K562 (cell line): ENCODE results near the gene SALL3. TPM values are rescaled to one million over a fixed set of nuclear protein-coding genes. Genes with fewer than 3 reads are reported as not detected.

Experiments
- ATAC-seq: fragments of 200-7000 bp; cut with Tn5 transposase; 3 replicates; pipeline ENCODE4 v1.9.1; 2020; ENCODE audit warnings: moderate library complexity
- BruUV-seq: library from RNA; stranded (reverse); fragments of 400-500 nt; replicated peaks from 2 replicates; lab custom pipeline; 2021; lab: Mats Ljungman, UMichigan
- CTCF ChIA-PET: fragments of 300-600 bp; formaldehyde crosslinking; extraction: SDS; loops from one replicate; lab custom pipeline; 2021; ENCODE audit warnings: low intra/inter-chr PET ratio; lab: Yijun Ruan, JAX
- POLR2A ChIA-PET: fragments of 300-600, 350-650 bp; sonication (Branson Sonifier 250); formaldehyde crosslinking; extraction: SDS; loops from one replicate; lab custom pipeline; 2021; ENCODE audit warnings: antibody characterized with exemption, inconsistent platforms; lab: Yijun Ruan, JAX
- DNase-seq, 4 experiments: peaks; one replicate each; pipeline versions ENCODE4 v3.0.0 to v3.0.0-alpha.2; 2011 to 2018; ENCODE audit warnings: low spot score in 3 of 4, mixed read lengths in 3 of 4; ENCODE audit errors: extremely low read depth in 1 of 4
- FAIRE-seq: peaks from 2 replicates; lab custom pipeline; 2011; peaks lifted over from hg19 to GRCh38; lab: Jason Lieb, UNC
- H2AFZ ChIP-seq: 2 replicates; pipeline ENCODE4 v1.6.0; 2011; ENCODE audit warnings: low read depth, low read length, control low read depth, inconsistent platforms
- H3K27ac ChIP-seq: fragments of 200-600 bp; 3 replicates; pipeline ENCODE4 v1.8.0; 2011; ENCODE audit warnings: low read depth, mild to moderate bottlenecking, control low read depth, inconsistent platforms, low read length, moderate library complexity, mixed read lengths; ENCODE audit errors: extremely low read depth
- H3K27me3 ChIP-seq, 2 experiments: fragments of 300-600 bp in 1 of 2; 2 replicates in 1 of 2; 3 replicates in 1 of 2; pipeline versions ENCODE4 v1.6.0 to v1.8.0; 2011; ENCODE audit warnings: inconsistent platforms in 2 of 2, low read length in 2 of 2, mild to moderate bottlenecking in 1 of 2, mixed read lengths in 1 of 2, moderate library complexity in 1 of 2; ENCODE audit not compliant: control insufficient read depth in 2 of 2, insufficient read depth in 2 of 2
- H3K36me3 ChIP-seq: fragments of 300-600 bp; 3 replicates; pipeline ENCODE4 v1.8.0; 2011; ENCODE audit warnings: mild to moderate bottlenecking, low read length, inconsistent platforms; ENCODE audit not compliant: control insufficient read depth, insufficient read depth
- H3K4me1 ChIP-seq, 2 experiments: fragments of 200-600 bp in 1 of 2; replicated peaks in 1 of 2; 2 replicates in 1 of 2; 3 replicates in 1 of 2; pipeline versions ENCODE4 v1.5.1 to v1.8.0; 2011; ENCODE audit warnings: inconsistent platforms in 2 of 2, low read length in 2 of 2, mild to moderate bottlenecking in 1 of 2, mixed read lengths in 1 of 2, moderate library complexity in 1 of 2; ENCODE audit not compliant: control insufficient read depth in 2 of 2, insufficient read depth in 2 of 2
- H3K4me2 ChIP-seq: 2 replicates; pipeline ENCODE4 v1.6.1; 2011; ENCODE audit warnings: low read length, control low read depth, inconsistent platforms, mixed read lengths; ENCODE audit not compliant: insufficient read depth
- H3K4me3 ChIP-seq: fragments of 200-600 bp; sonication (generic), shearing (Covaris generic); 2 replicates; pipeline ENCODE4 v1.5.1; 2016; ENCODE audit warnings: control low read depth, inconsistent platforms
- H3K79me2 ChIP-seq: fragments of 200-600 bp; 3 replicates; pipeline ENCODE4 v1.8.0; 2011; ENCODE audit warnings: low read length, inconsistent platforms; ENCODE audit not compliant: control insufficient read depth, insufficient read depth
- H3K9ac ChIP-seq, 2 experiments: 2 replicates each; pipeline versions ENCODE4 v1.6.0 to v1.6.1; 2011; ENCODE audit warnings: low read depth in 2 of 2, low read length in 2 of 2, control low read depth in 1 of 2, inconsistent platforms in 1 of 2, mild to moderate bottlenecking in 1 of 2, mixed read lengths in 1 of 2; ENCODE audit not compliant: insufficient read depth in 1 of 2
- H3K9me1 ChIP-seq: one replicate; pipeline ENCODE4 v1.6.0; 2011; ENCODE audit warnings: inconsistent platforms, mild to moderate bottlenecking, low read length, moderate library complexity; ENCODE audit not compliant: control insufficient read depth, insufficient read depth
- H3K9me3 ChIP-seq: replicated peaks from 2 replicates; pipeline ENCODE4 v1.5.1; 2011; ENCODE audit warnings: low read depth, low read length, inconsistent platforms; ENCODE audit not compliant: control insufficient read depth, insufficient read depth
- H4K20me1 ChIP-seq: replicated peaks from 2 replicates; pipeline ENCODE4 v1.6.1; 2011; ENCODE audit warnings: low read length, inconsistent platforms, mixed read lengths; ENCODE audit not compliant: control insufficient read depth, insufficient read depth
- ESRRA ChIP-seq: fragments of 450-650 bp; IDR thresholded peaks from 2 replicates; pipeline ENCODE4 v1.6.1; 2014; ENCODE audit warnings: low read depth, mild to moderate bottlenecking, moderate library complexity, borderline replicate concordance
- NELFE ChIP-seq: IDR thresholded peaks from 2 replicates; pipeline ENCODE4 v1.6.1; 2011; ENCODE audit warnings: mild to moderate bottlenecking; ENCODE audit not compliant: insufficient read depth, insufficient read length
- SP2 ChIP-seq: IDR thresholded peaks from 2 replicates; pipeline ENCODE4 v1.6.1; 2011; ENCODE audit warnings: mild to moderate bottlenecking, low read depth, low read length, moderate library complexity; ENCODE audit not compliant: poor library complexity, severe bottlenecking; ENCODE audit errors: extremely low read depth
- ZFX ChIP-seq: sonication (generic); formaldehyde crosslinking; IDR thresholded peaks from 2 replicates; pipeline ENCODE4 v1.8.0; 2022; ENCODE audit warnings: mild to moderate bottlenecking, missing genetic modification reagents, moderate library complexity
- ZNF134 ChIP-seq: fragments of 250-450 bp; sonication (Bioruptor Pico); conservative IDR thresholded peaks from 2 replicates; pipeline ENCODE4 v1.4.0; 2020
- ZNF512 ChIP-seq: IDR thresholded peaks from 2 replicates; pipeline ENCODE4 v1.6.1; 2016; ENCODE audit warnings: missing genetic modification characterization, missing compliant biosample characterization
- ZNF668 ChIP-seq: fragments of 250-450 bp; sonication (Bioruptor Pico); IDR thresholded peaks from 2 replicates; pipeline ENCODE4 v1.8.0; 2022; ENCODE audit warnings: mild to moderate bottlenecking, inconsistent platforms
- ZNF707 ChIP-seq: fragments of 250-450 bp; sonication (Bioruptor Pico); conservative IDR thresholded peaks from 2 replicates; pipeline ENCODE4 v1.8.0; 2022; ENCODE audit warnings: inconsistent platforms, mild to moderate bottlenecking, moderate library complexity
- WGBS: fragments of 100-300 bp; shearing (Covaris generic); methylation state at CpG from one replicate; pipeline ENCODE4 v1.1.6; 2016; ENCODE audit warnings: low coverage, mixed read lengths; ENCODE audit not compliant: insufficient coverage; ENCODE audit errors: missing lambda C conversion rate; 5-methylcytosine and 5-hydroxymethylcytosine counted together
- in situ Hi-C: fragments of 300-500 bp; cut with MboI; formaldehyde crosslinking; loops from 4 replicates; pipeline ENCODE4 v1.15.0; 2018; ENCODE audit warnings: inconsistent platforms, mixed read lengths
- intact Hi-C: fragments of 100-400 bp; cut with micrococcal nuclease; formaldehyde crosslinking; loops from 2 replicates; pipeline ENCODE4 v1.14.2; 2022
- polyA plus RNA-seq, 8 experiments: library from polyadenylated mRNA; depleted of rRNA in 4 of 8; stranded (reverse) in 5 of 8; unstranded in 3 of 8; fragments of >200 nt; fragmentation: Nextera tagmentation in 2 of 8; fragmentation: Illumina TruSeq in 1 of 8; extraction: Ambion mirVana in 2 of 8; extraction: Trizol in 1 of 8; gene quantifications; 2 replicates each; pipeline versions ENCODE4 v1.2.1 to v1.2.3, GENCODE V29; 2011 to 2014; ENCODE audit warnings: inconsistent platforms in 1 of 8, missing spikeins in 1 of 8
- total RNA-seq, 7 experiments: library from RNA; depleted of rRNA in 6 of 7; stranded (reverse); fragments of >200 nt in 6 of 7; fragmentation: Illumina TruSeq in 2 of 7; extraction: Trizol in 2 of 7; gene quantifications; 2 replicates each; pipeline versions ENCODE4 v1.2.1 to v1.2.3, GENCODE V29; 2011 to 2021; ENCODE audit warnings: low replicate concordance in 1 of 7
- TF ChIP-seq, protein P1 (sequence below): fragments of 450-650 bp; IDR thresholded peaks from 2 replicates; pipeline ENCODE4 v1.6.1; 2016; ENCODE audit warnings: mild to moderate bottlenecking, moderate library complexity

SALL3 gene
- total and polyA plus RNA-seq, 9 of the 15 experiments (the other 6 are each of a cell fraction or from before 2014, with no cell fraction given): not detected

- Histone ChIP-seq H3K27ac (no peak overlapping the region), H3K9me1 (no peaks in the 10 kb centered on the region), H3K4me2 (no peak overlapping the region), H3K4me1 (no peaks in the 10 kb centered on the region), H3K9me3 (no peaks in the 10 kb centered on the region), H2AFZ (no peak overlapping the region), H3K4me3 (no peak overlapping the region), H3K9ac (no peak overlapping the region), H3K79me2 (no peaks in the 10 kb centered on the region), H3K27me3 (peaks cover 3 to 41% of the 10 kb centered on the region in 2 experiments; a peak in 3 of 5 replicates), H3K36me3 (no peaks in the 10 kb centered on the region), H4K20me1 (no peaks in the 10 kb centered on the region)
- FAIRE-seq: no peak
- WGBS: 0% methylated on average over 11 of the region's 23 CpGs
- CTCF ChIA-PET: no interaction called here
- BruUV-seq: no TSS peak
- POLR2A ChIA-PET: no interaction called here
- no peak for DNase-seq
- intact Hi-C loops: no loop called here
- no peak for ATAC-seq
- in situ Hi-C loops: no loop called here
- TF ChIP-seq ZNF707 (CRISPR knock-in tag) (no peak), ZNF512 (tag) (no peak), ZFX (CRISPR knock-in tag) (no peak), ZNF134 (CRISPR knock-in tag) (no peak), NELFE (no peak), SP2 (no peak), ZNF668 (CRISPR knock-in tag) (no peak), ESRRA (no peak)
- TF ChIP-seq, protein P1, sequence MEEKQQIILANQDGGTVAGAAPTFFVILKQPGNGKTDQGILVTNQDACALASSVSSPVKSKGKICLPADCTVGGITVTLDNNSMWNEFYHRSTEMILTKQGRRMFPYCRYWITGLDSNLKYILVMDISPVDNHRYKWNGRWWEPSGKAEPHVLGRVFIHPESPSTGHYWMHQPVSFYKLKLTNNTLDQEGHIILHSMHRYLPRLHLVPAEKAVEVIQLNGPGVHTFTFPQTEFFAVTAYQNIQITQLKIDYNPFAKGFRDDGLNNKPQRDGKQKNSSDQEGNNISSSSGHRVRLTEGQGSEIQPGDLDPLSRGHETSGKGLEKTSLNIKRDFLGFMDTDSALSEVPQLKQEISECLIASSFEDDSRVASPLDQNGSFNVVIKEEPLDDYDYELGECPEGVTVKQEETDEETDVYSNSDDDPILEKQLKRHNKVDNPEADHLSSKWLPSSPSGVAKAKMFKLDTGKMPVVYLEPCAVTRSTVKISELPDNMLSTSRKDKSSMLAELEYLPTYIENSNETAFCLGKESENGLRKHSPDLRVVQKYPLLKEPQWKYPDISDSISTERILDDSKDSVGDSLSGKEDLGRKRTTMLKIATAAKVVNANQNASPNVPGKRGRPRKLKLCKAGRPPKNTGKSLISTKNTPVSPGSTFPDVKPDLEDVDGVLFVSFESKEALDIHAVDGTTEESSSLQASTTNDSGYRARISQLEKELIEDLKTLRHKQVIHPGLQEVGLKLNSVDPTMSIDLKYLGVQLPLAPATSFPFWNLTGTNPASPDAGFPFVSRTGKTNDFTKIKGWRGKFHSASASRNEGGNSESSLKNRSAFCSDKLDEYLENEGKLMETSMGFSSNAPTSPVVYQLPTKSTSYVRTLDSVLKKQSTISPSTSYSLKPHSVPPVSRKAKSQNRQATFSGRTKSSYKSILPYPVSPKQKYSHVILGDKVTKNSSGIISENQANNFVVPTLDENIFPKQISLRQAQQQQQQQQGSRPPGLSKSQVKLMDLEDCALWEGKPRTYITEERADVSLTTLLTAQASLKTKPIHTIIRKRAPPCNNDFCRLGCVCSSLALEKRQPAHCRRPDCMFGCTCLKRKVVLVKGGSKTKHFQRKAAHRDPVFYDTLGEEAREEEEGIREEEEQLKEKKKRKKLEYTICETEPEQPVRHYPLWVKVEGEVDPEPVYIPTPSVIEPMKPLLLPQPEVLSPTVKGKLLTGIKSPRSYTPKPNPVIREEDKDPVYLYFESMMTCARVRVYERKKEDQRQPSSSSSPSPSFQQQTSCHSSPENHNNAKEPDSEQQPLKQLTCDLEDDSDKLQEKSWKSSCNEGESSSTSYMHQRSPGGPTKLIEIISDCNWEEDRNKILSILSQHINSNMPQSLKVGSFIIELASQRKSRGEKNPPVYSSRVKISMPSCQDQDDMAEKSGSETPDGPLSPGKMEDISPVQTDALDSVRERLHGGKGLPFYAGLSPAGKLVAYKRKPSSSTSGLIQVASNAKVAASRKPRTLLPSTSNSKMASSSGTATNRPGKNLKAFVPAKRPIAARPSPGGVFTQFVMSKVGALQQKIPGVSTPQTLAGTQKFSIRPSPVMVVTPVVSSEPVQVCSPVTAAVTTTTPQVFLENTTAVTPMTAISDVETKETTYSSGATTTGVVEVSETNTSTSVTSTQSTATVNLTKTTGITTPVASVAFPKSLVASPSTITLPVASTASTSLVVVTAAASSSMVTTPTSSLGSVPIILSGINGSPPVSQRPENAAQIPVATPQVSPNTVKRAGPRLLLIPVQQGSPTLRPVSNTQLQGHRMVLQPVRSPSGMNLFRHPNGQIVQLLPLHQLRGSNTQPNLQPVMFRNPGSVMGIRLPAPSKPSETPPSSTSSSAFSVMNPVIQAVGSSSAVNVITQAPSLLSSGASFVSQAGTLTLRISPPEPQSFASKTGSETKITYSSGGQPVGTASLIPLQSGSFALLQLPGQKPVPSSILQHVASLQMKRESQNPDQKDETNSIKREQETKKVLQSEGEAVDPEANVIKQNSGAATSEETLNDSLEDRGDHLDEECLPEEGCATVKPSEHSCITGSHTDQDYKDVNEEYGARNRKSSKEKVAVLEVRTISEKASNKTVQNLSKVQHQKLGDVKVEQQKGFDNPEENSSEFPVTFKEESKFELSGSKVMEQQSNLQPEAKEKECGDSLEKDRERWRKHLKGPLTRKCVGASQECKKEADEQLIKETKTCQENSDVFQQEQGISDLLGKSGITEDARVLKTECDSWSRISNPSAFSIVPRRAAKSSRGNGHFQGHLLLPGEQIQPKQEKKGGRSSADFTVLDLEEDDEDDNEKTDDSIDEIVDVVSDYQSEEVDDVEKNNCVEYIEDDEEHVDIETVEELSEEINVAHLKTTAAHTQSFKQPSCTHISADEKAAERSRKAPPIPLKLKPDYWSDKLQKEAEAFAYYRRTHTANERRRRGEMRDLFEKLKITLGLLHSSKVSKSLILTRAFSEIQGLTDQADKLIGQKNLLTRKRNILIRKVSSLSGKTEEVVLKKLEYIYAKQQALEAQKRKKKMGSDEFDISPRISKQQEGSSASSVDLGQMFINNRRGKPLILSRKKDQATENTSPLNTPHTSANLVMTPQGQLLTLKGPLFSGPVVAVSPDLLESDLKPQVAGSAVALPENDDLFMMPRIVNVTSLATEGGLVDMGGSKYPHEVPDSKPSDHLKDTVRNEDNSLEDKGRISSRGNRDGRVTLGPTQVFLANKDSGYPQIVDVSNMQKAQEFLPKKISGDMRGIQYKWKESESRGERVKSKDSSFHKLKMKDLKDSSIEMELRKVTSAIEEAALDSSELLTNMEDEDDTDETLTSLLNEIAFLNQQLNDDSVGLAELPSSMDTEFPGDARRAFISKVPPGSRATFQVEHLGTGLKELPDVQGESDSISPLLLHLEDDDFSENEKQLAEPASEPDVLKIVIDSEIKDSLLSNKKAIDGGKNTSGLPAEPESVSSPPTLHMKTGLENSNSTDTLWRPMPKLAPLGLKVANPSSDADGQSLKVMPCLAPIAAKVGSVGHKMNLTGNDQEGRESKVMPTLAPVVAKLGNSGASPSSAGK: no peak
Observed at GRCh38 chr18:78939734-78940494, 39.7 kb upstream of the SALL3 start.
